Endothelial cell of umbilical vein (primary cell): ENCODE results near the gene TLE7.

ENCODE experiments used
- CTCF ChIP-seq, 2 donors: IDR thresholded peaks; 1 replicate in 1 of 2; 2 replicates in 1 of 2; pipeline ENCODE4 v1.5.1; 2011; ENCODE audit warnings: low read length in 2 of 2, mild to moderate bottlenecking in 2 of 2, moderate library complexity in 2 of 2, control low read depth in 1 of 2, inconsistent platforms in 1 of 2, low read depth in 1 of 2; ENCODE audit not compliant: insufficient read depth in 1 of 2; ENCODE audit errors: extremely low read depth in 1 of 2
- EZH2 ChIP-seq: IDR thresholded peaks from 2 replicates; pipeline ENCODE4 v1.6.1; 2012; ENCODE audit warnings: borderline replicate concordance, low read depth, mild to moderate bottlenecking, moderate library complexity, low read length, inconsistent platforms; ENCODE audit not compliant: severe bottlenecking
- FOS ChIP-seq: IDR thresholded peaks from 2 replicates; pipeline ENCODE4 v1.6.1; 2011; ENCODE audit warnings: mild to moderate bottlenecking, low read length, moderate library complexity, borderline replicate concordance; ENCODE audit not compliant: insufficient read depth

GRCh38 chr16:71410146-71410545 is 31.7 kb downstream of the TLE7 start:
- TF ChIP-seq FOS (no peak), CTCF (IDR thresholded peaks at IDR 0.05; ENCODE audit: extremely low read depth in 1 of 2, insufficient read depth in 1 of 2, low read depth in 1 of 2, low read length in 2 of 2) (no peak), EZH2 (no peak)
